NCI-H2029 treated with DMSO at 0.1 percent for 48 hours (cell line): ENCODE data around the gene SAP30L.

Source experiments
- DNase-seq: peaks from one replicate; lab custom pipeline; 2025; lab: John Stamatoyannopoulos, UW

The SAP30L gene

GRCh38 chr5:154421868-154422267 is 23.9 kb upstream of the SAP30L start:
- no peak for DNase-seq

- no peak for DNase-seq
These were observed 23.5 kb upstream of the SAP30L start for GRCh38 chr5:154422298-154422697.

GRCh38 chr5:154428208-154428607 is 17.6 kb upstream of the SAP30L start:
- no peak for DNase-seq

- DNase-seq, result no peak
These were observed 16.5 kb upstream of the SAP30L start for GRCh38 chr5:154429341-154429740.

GRCh38 chr5:154430466-154430865 is 15.3 kb upstream of the SAP30L start:
- DNase-seq, result no peak

- DNase-seq, result no peak
These were observed 14.7 kb upstream of the SAP30L start for GRCh38 chr5:154430961-154431630.

GRCh38 chr5:154435226-154435625 is 10.6 kb upstream of the SAP30L start:
- no peak for DNase-seq

DNA sequence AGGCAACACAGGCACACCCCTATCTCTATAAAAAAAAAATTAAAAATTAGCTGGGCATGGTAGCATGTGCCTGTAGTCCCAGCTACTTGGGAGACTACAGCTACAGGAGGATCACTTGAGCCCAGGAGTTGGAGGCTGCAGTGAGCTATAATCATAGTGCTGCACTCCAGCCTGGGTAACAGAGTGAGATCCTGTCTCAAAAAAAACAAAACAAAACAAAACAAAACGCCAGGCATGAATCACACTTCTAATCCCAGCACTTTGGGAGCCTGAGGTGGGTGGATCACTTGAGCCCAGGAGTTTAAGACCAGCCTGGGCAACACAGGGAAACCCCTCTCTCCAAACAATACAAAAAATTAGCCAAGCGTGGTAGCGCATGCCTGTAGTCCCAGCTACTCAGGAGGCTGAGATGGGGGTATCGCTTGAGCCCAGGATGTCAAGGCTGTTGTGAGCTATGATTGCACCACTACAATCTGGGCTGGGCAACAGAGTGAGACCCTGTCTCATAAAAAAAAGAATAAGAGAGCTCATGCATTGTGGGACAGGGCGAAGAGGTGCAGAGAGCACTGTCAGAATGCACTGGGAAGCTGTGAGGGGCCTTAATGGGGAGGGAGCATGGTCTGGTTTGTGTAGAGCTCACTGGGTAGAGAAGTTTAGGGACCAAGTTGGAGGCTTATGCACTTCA is 8.4 kb upstream of the SAP30L start:
- no peak for DNase-seq

GRCh38 chr5:154440540-154440939 is 5.3 kb upstream of the SAP30L start:
- no peak for DNase-seq

- DNase-seq, result no peak
These were observed 3.0 kb upstream of the SAP30L start for GRCh38 chr5:154442801-154443200.

DNA sequence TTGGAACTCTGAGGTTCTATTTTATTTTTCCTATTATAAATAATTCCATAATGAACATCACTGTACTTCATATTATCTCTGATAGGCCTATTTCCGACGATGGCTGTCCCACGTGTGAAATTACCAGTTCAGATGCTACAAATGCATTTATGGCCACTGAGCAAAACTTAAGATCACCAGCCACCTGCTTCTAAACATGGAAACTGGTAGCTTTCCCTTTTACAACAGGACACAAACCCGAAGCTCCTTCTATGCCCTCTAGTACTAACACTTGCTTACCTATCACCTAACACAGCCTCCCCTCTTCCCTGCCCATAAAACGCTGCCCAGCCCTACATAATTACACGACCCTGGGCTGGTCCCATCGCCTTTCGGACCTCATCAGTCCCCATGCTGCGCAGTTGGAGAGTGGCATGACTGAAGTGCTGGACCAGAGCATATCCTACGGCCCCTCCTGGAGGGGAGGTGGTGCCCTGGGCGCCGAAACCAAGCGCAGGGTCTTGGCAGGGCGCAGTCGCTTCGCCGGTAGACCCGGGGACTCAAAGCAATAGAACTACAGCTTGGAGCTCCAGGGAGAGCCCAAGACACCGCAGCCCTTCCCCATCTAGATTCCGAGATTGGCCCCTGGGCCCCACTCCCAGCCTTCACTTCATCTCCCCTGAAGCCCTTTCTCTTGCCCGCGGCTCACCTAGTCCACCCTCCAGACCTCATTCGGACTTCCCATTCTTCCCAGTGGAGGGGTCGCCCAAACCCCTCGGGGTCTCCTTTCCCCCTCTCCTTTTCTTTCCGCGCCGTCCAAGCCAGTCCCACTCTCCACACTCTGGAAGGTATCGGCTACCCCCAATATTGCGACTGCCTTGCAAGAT is 1.0 kb upstream of the SAP30L start:
- DNase-seq, result no peak

GRCh38 chr5:154446195-154447088 is 645 bp downstream of the SAP30L start:
- no peak for DNase-seq

GRCh38 chr5:154447089-154447725 is 1.4 kb downstream of the SAP30L start:
- DNase-seq, result no peak

- DNase-seq, result no peak
These were observed 4.0 kb downstream of the SAP30L start for GRCh38 chr5:154449786-154450185.

DNA sequence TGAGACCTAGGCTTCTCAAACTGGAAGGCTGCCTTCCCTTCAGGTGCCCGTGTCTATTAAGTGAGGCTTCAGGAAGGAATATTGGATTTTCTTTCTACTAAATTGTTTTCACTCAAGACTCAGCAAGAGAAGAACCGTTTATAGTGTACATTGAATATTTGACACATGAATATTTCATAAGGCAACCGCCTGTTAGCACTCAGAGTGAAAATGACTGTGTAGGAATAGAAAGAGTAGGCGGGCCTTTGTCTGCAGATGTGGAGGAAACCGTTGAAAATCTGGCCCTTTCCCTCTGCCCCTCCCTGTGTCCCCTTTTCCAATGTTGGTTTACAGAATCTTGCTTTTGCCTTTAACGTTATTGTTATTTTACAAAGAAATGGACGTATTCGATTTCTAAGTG is 6.2 kb downstream of the SAP30L start:
- DNase-seq, result no peak

DNA sequence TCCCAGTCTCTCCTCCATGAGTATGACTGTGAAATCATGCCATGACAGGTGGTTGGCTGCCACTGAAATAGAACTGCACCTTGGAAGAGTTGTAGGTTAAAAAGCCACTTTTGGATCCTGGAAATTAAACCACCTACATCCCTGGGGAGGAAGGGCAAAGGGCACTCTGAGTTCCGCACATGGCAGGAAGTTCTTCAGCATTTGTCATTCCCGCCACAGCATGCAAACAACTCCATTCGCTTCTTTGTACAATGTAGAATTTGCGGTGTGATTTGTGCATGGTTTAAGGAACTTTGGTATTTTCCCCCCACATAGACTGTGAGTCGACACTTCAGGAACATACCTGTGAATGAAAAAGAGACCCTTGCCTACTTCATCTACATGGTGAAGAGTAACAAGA is 9.8 kb downstream of the SAP30L start:
- no peak for DNase-seq

- no peak for DNase-seq
These were observed 10.7 kb downstream of the SAP30L start for GRCh38 chr5:154456540-154456939.

DNA sequence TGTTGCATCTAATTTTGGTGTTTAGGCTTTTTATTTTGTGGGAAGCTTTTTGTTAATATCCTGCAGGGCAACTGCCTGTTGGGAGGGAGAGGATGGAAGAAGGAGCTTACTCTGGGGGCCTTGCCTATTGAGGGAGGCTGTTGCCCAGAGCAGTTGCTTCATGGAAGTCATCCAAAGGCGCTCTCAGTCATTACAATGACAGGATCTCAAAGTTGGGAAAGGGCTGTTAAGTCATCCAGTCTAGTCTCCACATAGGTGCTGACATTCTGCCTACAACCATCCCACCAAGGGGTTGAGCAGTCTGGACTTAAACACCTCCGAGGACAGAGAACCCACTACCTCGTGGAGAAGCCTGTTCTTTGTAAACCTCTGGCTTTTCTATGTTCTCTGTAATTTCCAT is 13.2 kb downstream of the SAP30L start:
- no peak for DNase-seq

DNA sequence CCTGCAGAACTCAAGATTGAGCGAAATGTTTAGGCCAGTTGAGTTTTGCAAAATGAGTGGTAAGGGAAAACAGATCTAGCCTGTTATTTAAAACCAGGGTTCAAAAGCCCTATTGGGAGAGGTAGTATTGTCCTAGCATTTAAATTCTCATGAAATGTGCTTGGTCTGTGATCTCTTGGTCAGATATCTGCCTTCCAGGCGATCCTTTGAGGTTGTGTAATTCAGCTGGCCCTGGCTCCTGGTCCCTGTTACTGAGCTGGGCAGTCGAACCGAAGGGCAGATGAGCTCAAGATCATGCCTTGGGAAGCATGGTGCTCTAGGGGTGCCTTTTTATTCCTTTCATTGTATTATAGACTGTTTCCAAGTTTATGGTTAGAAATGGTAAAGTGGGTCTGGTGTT is 14.4 kb downstream of the SAP30L start:
- DNase-seq, result no peak

- no peak for DNase-seq
These were observed 15.7 kb downstream of the SAP30L start for GRCh38 chr5:154461531-154461930.

DNA sequence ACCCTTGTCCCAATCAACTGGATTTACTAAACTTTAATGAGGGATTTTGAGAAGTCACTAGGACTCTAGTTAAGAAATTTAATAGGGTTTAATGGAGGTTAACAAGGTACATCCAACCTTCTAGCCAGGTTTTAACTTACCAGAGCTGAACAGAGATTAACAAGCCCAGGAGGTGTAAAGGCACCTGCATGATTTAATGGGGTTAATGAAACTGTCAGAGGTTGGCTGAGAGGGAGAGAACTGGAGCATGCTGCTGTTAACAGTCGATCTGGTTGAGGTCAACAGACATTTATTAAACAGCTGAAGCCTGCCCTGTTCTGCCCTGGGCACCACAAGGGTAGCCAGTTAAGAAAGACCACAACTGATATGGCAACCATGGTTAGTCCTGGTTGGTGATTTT is 18.6 kb downstream of the SAP30L start:
- DNase-seq, result no peak
